GM21529 (cell line): ENCODE measurements around the gene LIN37.
"Not testable (repeated sequence)": the region's sequence is repeated elsewhere in the genome, so short reads cannot be mapped to it uniquely, and the experiment has no call there.

Experiments used
- ATAC-seq: cut with Tn5 transposase; IDR thresholded peaks from one replicate; pipeline ENCODE4 v1.9.1; 2021; ENCODE audit not compliant: unreplicated experiment

LIN37 gene

DNA sequence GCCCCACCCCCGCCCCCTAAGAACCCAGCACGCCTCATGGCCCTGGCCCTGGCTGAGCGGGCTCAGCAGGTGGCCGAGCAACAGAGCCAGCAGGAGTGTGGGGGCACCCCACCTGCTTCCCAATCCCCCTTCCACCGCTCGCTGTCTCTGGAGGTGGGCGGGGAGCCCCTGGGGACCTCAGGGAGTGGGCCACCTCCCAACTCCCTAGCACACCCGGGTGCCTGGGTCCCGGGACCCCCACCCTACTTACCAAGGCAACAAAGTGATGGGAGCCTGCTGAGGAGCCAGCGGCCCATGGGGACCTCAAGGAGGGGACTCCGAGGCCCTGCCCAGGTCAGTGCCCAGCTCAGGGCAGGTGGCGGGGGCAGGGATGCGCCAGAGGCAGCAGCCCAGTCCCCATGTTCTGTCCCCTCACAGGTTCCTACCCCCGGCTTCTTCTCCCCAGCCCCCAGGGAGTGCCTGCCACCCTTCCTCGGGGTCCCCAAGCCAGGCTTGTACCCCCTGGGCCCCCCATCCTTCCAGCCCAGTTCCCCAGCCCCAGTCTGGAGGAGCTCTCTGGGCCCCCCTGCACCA lies 38.9 kb downstream of the LIN37 start:
- ATAC-seq, result no peak

DNA sequence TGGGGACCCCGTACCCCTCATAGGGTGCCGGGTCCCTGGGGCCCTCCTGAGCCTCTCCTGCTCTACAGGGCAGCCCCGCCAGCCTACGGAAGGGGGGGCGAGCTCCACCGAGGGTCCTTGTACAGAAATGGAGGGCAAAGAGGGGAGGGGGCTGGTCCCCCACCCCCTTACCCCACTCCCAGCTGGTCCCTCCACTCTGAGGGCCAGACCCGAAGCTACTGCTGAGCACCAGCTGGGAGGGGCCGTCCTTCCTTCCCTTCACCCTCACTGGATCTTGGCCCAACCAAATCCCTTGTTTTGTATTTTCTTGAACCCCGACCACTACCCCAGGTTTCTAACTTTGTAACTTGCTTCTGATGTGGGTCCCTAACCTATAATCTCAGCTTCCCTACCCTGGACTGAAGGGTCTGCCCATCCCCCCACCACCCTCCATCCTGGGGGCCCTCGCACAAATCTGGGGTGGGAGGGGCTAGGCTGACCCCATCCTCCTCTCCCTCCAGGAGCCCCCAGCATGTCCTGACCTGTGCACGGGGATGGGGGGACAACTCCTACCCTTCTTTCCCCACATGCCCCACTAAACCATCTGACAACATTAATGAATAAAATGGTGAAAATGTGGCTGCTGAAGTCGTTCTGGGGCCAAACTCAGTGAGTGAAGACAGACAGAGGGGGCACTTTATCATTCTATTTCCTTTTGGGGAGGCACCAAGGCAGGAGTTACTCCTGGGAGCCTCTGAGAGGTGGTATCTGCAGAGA lies 40.0 kb downstream of the LIN37 start:
- no peak for ATAC-seq

DNA sequence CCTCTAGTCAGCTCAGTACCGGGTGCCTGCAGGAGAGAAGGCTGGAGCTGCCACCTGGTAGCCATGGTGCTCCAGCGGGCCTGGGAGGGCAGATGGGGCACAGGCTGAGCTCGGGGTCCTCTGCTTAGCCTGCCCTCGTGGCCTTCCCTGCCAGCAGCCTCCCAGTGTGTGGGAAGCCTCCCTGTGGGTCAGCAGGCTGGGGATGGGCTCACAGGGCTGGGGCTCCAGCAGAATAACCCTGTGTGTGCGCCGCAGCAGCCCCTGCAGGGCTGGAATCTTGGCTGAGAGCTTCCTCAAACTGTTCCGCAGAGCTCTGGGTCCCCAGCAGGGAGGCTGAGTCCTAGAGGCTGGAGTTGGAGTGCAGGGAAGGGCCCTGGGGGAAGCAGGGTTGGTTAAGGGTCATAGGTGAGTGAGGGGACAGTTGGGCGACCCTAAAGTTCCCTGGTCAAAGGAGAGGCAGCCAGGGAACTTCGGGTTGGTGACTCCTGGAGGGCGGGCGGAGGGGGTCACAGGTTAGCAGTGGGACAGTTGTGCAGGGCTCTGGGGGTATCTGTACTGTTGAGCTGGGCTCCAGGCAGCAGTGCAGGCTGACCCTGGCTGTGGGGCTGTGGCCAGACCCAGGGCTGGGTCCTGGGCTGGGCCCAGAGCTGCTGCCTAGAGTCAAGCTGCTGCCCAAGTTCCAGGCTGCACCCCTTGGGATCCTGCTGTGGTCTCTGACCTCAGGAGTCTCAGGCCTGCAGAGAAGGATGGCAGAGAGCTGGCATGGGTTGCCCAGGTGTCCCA lies 41.0 kb downstream of the LIN37 start:
- ATAC-seq, result no peak

DNA sequence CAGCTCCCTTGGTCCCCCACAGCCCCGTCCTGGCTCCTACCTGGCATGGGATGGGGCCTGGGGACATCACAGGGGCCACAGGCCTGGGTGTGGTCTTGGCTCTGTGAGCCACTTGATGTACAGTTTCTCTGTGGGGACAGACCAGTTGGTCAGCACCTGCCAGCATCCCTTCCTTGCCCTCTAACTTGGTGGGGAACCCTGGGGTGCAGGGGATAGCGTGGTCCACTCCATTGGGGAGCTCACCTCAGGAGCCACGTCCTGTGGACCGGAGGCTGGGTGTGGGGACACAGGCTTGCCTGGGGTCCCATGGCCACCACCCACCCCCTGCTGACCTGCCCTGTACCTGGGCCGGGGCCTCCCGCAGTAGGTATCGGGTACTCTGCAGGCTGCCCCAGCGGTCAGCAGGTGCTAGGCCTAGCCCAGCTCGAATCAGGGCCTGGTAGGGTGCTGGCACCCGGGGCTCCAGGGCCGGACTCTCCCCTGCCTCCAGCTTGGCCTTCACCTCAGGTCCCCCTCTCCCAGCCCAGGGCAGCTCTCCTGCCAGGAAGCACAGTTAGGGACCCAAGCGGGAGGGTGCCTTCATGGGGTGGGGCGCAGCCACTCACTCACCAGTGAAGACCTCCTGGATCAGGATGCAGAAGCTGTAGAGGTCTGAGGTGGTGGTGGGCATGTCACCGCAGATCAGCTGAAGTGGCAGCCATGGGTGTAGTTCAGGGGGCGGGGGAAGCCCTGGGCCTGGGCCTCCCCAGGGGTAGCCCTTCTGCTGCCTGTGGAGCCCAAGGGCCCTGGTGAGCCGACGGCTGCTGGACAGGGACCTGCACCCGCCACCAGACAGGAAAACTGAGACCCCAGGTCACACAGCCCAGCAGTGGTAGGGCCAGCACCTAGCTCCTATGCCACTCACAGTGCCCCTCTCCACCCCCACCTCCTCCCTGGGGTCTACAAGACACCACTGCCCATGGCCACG lies 41.9 kb downstream of the LIN37 start:
- no peak for ATAC-seq

DNA sequence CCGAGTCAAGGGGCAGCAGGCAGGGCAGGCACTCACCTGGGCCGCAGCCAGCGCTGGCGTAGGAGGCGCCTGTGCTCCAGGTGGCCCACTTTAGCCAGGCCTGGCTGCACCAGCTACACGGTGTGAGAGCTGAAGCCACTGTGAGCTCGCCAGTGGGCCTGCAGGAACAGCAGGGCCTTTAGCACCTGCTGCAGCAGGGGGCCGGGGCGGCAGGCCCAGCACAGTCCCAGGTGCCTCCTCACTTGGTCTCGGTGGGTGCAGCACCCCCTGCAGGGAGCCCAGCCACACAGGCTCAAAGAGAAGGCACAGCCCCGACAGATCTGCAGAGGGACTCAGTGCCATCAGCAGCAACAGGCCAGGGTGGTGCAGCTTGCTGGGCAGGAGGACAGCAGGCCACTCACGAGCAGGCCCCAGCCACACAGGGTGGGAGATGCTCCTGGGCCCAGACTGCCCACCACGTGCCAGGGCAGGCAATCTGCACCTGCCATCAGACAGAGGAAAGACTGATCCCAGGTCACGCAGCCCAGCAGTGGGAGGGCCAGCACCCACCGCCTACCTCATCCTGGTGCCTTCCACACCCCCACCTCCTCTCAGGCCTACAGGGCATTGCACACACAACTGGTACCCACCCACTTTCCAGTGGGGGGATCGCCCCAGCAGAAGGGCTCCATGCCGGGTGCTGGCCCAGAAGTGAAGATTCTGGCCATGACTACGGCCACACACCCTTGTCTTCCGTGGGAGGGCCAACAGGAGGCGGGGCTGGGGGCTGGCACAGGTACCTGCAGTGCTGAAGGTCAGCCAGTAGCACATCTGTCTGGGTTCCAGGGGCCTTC lies 42.8 kb downstream of the LIN37 start:
- no peak for ATAC-seq

DNA sequence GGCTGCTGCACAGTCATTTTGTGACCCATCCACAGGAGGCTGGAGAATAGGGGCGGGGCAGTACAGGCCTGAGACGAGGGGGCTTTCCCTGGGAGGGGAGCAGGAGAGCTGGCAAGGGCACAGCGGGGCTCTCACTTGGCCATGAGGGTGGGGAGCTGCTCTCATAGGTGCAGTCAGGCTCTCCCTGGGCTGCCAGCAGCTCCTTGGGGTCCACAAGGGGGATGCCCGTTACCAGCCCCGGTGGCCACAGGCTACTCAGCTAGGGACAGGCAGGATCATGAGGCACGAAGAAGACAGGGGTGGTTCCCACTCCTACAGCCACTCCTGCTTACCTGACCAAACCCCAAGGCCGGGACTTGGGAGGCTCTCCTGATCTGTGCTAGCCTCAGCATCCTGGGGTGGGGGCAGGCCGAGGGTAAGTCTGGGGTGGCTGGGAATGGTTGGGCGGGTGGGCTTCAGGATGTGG lies 43.5 kb downstream of the LIN37 start:
- ATAC-seq, result no peak

DNA sequence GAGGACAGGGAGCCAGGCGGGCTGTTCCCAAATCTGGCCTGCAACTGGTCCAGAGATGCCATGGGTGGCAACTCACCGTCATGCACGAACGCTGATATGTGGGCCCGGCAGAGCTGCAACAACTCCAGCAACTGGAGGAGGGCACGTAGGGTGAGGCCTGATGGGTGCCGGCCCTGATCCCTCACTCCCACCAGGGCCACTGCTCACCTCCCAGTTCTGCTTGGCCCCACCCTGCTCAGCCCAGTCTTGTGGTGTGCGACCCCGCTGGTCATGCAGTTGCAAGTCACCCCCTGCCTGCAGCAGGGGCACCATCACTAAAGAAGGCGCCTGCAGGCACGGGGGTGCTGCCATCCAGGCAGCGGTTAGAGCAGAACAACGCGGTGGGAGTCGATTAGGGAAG lies 43.9 kb downstream of the LIN37 start:
- ATAC-seq, result no peak

DNA sequence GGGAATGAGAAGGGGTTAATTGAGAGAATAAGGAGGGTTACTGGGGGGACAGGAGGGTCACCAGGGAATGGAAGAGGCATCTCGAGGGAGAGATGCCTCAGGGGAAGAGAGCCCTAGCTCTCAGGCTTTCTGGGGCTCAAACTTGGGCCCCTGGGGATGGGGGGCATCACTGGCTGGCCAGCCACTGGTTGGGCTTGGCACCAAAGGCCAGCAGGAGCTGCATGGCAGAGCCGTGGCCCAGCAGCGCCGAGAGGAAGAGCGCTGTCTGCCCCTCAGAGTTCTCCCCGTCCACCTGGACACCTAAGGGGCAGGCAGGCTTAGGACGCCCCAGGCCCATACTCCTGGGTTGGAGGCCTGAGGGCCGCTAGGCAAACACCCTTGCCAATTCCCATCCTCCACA lies 44.5 kb downstream of the LIN37 start:
- ATAC-seq, result no peak

DNA sequence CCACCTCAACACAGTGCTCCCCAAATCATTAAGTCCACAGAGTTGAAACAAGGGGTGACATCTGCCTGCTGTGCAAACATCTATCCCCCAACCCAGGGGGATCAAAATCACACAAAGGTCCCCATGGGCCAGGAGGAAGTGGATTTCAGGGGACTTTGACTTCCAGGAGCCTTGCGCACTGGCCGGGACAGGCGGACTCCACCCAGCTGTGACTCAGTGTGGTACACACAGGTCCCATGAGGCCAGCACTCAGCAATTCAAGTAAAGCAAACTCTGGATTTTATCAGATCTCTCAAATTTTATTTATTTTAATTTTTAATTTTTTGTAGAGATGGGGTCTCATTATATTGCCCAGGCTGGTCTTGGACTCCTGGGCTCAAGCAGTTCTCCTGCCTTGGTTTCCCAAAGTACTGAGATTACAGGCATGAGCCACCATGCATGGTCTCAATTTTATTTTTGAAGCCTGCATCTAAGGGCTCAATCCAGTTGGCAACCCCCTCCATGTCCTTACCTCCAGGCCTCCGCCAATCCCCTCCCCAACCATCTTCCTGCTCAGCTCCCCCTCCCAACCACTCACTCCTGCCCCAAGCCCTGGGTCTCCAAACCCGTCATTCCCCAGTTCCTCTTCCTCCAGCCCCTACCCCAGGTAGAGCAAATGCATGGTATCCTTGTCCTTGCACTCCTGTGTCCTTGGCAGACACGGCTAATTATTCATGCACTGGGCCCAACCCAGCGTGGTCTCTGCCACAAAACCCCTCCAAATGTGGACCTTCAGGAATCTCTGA lies 45.2 kb downstream of the LIN37 start:
- ATAC-seq, result no peak

DNA sequence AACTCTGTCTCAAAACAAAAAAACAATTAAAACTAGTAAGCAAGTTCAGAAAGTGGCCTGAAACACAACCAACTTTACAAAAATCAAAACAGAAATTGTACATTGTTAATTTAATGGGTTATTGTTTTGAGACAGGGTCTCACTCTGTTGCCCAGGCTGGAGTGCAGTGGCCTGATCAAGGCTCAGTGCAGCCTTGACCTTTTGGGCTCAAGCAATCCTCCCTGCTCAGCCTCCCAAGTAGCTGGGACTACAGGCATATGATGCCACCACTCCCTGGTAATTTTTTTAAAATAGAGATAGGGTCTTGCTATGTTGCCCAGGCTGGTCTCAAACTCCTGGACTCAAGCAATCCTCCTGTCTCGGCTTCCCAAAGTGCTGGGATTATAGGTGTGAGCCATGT lies 47.2 kb downstream of the LIN37 start:
- ATAC-seq, result not testable (repeated sequence)

DNA sequence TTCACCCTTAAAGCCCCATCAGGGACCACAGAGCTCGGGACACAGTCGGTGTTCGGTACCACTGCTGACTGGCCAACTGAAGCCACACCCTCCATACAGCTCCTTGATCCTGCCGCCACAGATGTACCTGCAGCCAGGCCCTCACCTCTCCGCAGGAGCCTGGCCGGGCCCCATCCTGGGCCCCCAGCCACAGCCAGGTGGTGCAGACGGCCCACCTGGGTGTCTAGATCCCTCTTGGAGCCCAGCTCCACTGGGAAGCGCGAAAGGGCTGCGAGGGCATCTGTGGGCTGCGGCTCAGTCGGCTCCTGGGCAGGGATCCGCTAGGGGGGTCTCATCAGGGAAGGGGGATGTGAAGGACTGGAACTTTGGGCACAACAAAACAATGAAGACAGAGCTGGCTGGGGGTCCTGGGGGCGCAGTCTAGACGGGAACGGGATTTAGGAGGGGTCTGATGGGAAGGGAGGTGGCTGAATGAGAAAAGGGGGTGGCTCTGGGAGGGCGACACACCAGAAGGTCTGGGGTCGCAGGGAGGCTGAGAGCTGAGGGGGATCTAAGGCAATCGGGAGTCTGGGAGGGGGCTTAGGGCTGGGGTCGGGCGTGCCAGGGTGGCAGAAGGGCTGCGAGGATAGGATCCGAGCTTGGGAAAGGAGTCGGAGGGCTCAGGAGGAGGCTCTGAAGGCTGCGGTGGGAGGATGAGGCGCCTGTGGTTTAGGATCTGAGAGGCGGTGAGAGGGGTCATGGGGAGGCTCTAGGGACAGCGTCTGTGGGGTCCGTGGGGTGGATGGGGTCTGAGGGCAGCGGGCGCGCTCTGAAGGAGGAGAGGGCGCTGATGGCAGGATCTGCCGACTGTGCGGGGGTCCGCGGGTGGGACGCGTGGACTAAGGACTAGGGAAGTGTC lies 48.5 kb downstream of the LIN37 start:
- ATAC-seq, result no peak

DNA sequence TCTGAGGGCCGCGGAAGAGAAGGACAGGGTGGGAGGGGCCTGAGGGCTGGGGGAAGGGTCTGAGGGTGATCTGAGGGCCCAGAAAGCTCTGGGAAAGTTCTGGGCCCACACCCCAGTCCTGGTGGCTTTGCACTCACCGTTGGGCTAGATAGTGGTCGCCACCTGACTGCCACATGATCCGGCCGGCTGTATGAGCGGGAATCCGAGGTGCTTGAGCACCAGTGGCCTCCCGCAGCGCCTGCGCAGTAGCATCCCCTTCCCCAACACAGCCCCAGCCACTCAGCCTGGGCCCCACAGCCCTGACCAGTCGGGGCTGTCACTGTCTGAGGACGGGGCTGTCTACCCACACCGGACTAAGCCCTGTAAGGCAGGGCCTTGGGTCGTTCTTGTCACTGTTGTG lies 49.3 kb downstream of the LIN37 start:
- ATAC-seq, result no peak

DNA sequence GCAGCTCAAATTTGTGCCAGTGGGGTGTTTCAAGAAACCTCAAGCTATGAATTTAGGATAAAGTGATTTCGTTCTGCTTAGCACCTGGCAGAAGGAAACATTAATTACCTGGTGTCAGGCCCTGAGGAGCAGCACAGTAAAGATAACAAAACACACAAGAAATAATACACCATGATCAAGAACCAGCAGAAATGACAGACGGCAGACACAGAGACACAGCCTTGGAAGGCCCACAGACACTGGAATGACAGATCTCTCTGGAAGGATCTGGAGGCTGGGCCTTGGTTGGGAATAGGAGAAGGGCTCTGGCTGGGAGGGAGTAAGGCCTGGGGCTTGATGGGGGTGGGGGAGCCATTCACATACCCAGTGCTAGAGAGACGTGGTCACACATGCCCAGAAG lies 53.5 kb downstream of the LIN37 start:
- ATAC-seq, result no peak
